Measurements from ENCODE around the gene PTPA. TPM values are rescaled to one million over a fixed set of nuclear protein-coding genes. Genes with fewer than 3 reads are reported as not detected.

The PTPA gene
- 93.6 and 124 TPM in 2 replicates for total RNA-seq (2012; rRNA removed)
- polyA plus RNA-seq (2012; rRNA removed), result 141 and 149 TPM in 2 replicates
- polyA plus RNA-seq (2012; cell fraction: cytosol; rRNA removed), result 88.4 and 129 TPM in 2 replicates
- 78.9 and 134 TPM in 2 replicates for polyA plus RNA-seq (2012; cell fraction: nucleus; rRNA removed; ENCODE audit: low replicate concordance)
- percentile 68 among the genes with signal in this experiment for Bru-seq, nascent RNA
- percentile 75 among the genes with signal in this experiment for BruChase-seq, experiment 1, labeled RNA remaining after a 6-hour chase
- percentile 68 among the genes with signal in this experiment for BruChase-seq, experiment 2, labeled RNA remaining after a 2-hour chase
- long read RNA-seq, transcript PTPA-210 (3 exons, 1,153 nt), result minor isoform, 10 of 100 reads
- long read RNA-seq, transcript PTPA-207 (10 exons, 2,737 nt), result major isoform, 29 of 100 reads
- long read RNA-seq, transcript PTPA-201 (11 exons, 2,845 nt), result minor isoform, 5 of 100 reads
- long read RNA-seq, partial matches to known transcripts, result 4 of 100 reads
- long read RNA-seq, other reads (novel, unspliced or antisense), result 38 of 100 reads

DNA sequence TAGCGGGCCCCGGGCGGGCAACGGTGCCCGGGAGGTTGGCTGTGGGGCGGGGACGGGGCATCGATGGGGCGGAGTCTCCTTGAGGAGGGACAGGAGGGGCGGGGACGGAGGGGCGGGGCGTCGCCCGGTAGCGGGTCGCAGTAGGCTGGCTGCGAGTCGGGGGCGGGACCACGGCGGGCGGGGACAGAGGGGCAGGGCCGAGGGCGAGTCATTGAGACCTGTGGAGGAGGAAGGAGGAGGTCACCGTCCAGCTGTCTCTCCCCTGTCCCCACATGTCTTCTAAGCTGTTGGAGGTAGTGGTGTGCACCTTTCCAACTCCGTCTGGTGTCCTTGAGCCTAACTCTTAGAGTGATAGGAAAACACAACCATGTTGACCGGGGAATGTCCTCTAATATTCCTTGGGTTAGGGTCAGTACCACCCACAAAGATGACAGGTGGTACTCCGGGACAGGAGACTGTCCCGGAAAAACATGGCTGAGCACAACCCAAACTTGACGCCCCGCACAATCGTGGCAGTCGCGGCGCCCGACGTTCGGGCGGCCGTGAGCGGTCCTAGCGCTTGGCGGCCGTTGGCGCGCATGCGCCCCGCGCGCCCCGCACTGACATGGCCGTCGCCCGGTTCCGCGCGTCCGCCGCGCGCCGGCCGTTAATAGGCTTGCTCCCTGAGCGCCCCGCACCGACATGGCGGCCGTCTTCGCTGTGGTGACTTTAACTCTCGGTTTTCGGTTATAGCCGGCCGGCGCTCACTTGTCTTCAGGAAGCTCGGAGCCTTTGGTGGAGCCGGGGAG is at the start of gene PTPA, which contains the start of gene CRAT:
PTPA (plus strand) TSS at position 676 of the 788 bp plus-strand sequence. CDS start 186 bp downstream, outside the sequence.
CRAT (minus strand) TSS at position 54 of the 788 bp plus-strand sequence. CDS start 284 bp downstream, outside the sequence.
- dilution Hi-C loops (cut with HindIII; ENCODE audit: low sequenced_read_pairs, unreplicated experiment) (no loop called here), intact Hi-C loops (cut with micrococcal nuclease) (no loop called here), in situ Hi-C loops (cut with MboI; ENCODE audit: low sequenced_read_pairs) (no loop called here)
- peak within 1 kb of the TSS; percentile 79 to 97 for H4K8ac ChIP-seq (ENCODE audit: low read depth in 2 of 2, low read length in 2 of 2)
- H4K5ac ChIP-seq (ENCODE audit: low read depth, low read length), result peak within 1 kb of the TSS; percentile 91
- peak within 1 kb of the TSS; percentile 86 for H2BK120ac ChIP-seq (ENCODE audit: low read depth, low read length)
- DNase-seq (peak; percentile 90), ATAC-seq (ENCODE audit: low read depth) (peak; percentile 87)
- no peaks in the 10 kb centered on the region for H3K9me3 ChIP-seq (ENCODE audit: control insufficient read depth, insufficient read depth, low read length)
- peak within 1 kb of the TSS; percentile 99 for H3K4me2 ChIP-seq (ENCODE audit: low read depth, low read length)
- H3K4me3 ChIP-seq (ENCODE audit: insufficient read depth, low read depth, low read length), result peak within 1 kb of the TSS; percentile 93
- peaks cover 15% of the 10 kb centered on the region for H3K36me3 ChIP-seq (ENCODE audit: control insufficient read depth, insufficient read depth, low read length)
- peak within 1 kb of the TSS; percentile 100 for H3K23ac ChIP-seq (ENCODE audit: low read depth, low read length)
- 0 out of 2 replicates have a peak, but pooled peaks cover 3% of the 10 kb centered on the region for H3K9me1 ChIP-seq (ENCODE audit: insufficient read depth, low read length)
- BruUV-seq (replicated peaks), result no TSS peak
- peaks cover 4% of the 10 kb centered on the region for H4K20me1 ChIP-seq (ENCODE audit: insufficient read depth, low read length)
- H2BK20ac ChIP-seq (ENCODE audit: low read depth, low read length), result no peak within 1 kb of the TSS; the same call in 1 of the 2 replicates
- no peaks in the 10 kb centered on the region for H3K27me3 ChIP-seq (ENCODE audit: control insufficient read depth, insufficient read depth, low read length)
- H4K91ac ChIP-seq (ENCODE audit: insufficient read depth, low read depth, low read length), result peak within 1 kb of the TSS; percentile 99
- peak within 1 kb of the TSS; percentile 99 for H3K4ac ChIP-seq (ENCODE audit: low read depth, low read length)
- peak within 1 kb of the TSS; percentile 93 for H2BK5ac ChIP-seq (ENCODE audit: low read depth, low read length, poor library complexity, severe bottlenecking)
- peaks cover 29 to 70% of the 10 kb centered on the region in 2 experiments for H3K79me1 ChIP-seq (ENCODE audit: low read depth in 1 of 2, low read length in 2 of 2)
- H3K27ac ChIP-seq (ENCODE audit: insufficient read depth, low read length), result peak within 1 kb of the TSS; percentile 95
- H2AK5ac ChIP-seq (ENCODE audit: low read depth, low read length), result peak within 1 kb of the TSS; percentile 99
- H2AK9ac ChIP-seq (replicated peaks; ENCODE audit: low read depth, low read length, poor library complexity), result peak within 1 kb of the TSS; percentile 99
- 0% methylated on average over 38 of the region's 77 CpGs; no CpG with 5 or more reads in 1 of the 2 experiments for WGBS, 2 experiments (ENCODE audit: extremely low coverage in 2 of 2, insufficient read length in 1 of 2)
- peak within 1 kb of the TSS; percentile 67; the same call in 2 of the 3 replicates for H2BK15ac ChIP-seq (ENCODE audit: low read depth, low read length)
- ChIA-PET CTCF (no interaction called here), POLR2A (ENCODE audit: unreplicated experiment) (no interaction called here)
- peak within 1 kb of the TSS; percentile 100 for H3K14ac ChIP-seq (replicated peaks; ENCODE audit: low read depth, low read length)
- peaks cover 7% of the 10 kb centered on the region for H3K4me1 ChIP-seq (ENCODE audit: control insufficient read depth, insufficient read depth, low read length)
- H2AFZ ChIP-seq (replicated peaks; ENCODE audit: low read length, poor library complexity), result peak within 1 kb of the TSS; percentile 96
- peak within 1 kb of the TSS; percentile 92 for H3K9ac ChIP-seq (ENCODE audit: low read depth, low read length)
- peak within 1 kb of the TSS; percentile 89 for H3K18ac ChIP-seq (ENCODE audit: low read depth, low read length)
- peak; percentile 96 for TF ChIP-seq POLR2A (IDR thresholded peaks at IDR 0.05; ENCODE audit: low read depth, low read length)
- TF ChIP-seq, protein P1, sequence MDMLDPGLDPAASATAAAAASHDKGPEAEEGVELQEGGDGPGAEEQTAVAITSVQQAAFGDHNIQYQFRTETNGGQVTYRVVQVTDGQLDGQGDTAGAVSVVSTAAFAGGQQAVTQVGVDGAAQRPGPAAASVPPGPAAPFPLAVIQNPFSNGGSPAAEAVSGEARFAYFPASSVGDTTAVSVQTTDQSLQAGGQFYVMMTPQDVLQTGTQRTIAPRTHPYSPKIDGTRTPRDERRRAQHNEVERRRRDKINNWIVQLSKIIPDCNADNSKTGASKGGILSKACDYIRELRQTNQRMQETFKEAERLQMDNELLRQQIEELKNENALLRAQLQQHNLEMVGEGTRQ (IDR thresholded peaks at IDR 0.05; ENCODE audit: low read depth, low read length), result peak; percentile 13; the same call in 1 of the 2 replicates
- TF ChIP-seq SMC3 (IDR thresholded peaks at IDR 0.05; ENCODE audit: low read depth, low read length), result no peak
- TF ChIP-seq NFE2L2 (IDR thresholded peaks at IDR 0.05; ENCODE audit: low read depth, low read length), result no peak
- TF ChIP-seq BHLHE40 (IDR thresholded peaks at IDR 0.05; ENCODE audit: low read depth, low read length), result no peak
- TF ChIP-seq MXI1 (IDR thresholded peaks at IDR 0.05; ENCODE audit: borderline replicate concordance, low read depth, low read length), result 0 out of 2 replicates have a peak, but pooled peaks have one; percentile 11
- TF ChIP-seq RAD21 (IDR thresholded peaks at IDR 0.05; ENCODE audit: low read length), result no peak
- TF ChIP-seq CHD1 (IDR thresholded peaks at IDR 0.05; ENCODE audit: low read depth, low read length), result peak; percentile 71; the same call in 1 of the 2 replicates
- peak; percentile 0; the same call in 1 of the 2 replicates for TF ChIP-seq MAZ (IDR thresholded peaks at IDR 0.05; ENCODE audit: borderline replicate concordance, low read depth, low read length)
- TF ChIP-seq RCOR1 (IDR thresholded peaks at IDR 0.05; ENCODE audit: insufficient replicate concordance, low read length), result no peak
- peak within 1 kb of the TSS; percentile 97 for H3K56ac ChIP-seq (ENCODE audit: extremely low read depth, insufficient read depth, low read length)

Data from IMR-90 (cell line).